HEK293 (cell line): ENCODE data around the gene ARID3A.

ENCODE experiments used
- CTCF ChIA-PET: fragments of 350-600 bp; formaldehyde crosslinking; extraction: SDS; loops from one replicate; lab custom pipeline; 2021; ENCODE audit warnings: antibody characterized with exemption; lab: Yijun Ruan, JAX
- POLR2A ChIA-PET: fragments of 300-600 bp; formaldehyde crosslinking; extraction: SDS; loops from one replicate; lab custom pipeline; 2020; ENCODE audit warnings: antibody characterized with exemption, inconsistent platforms; lab: Yijun Ruan, JAX
- H3K27ac ChIP-seq: fragments of 200-500 bp; sonication (Bioruptor generic); 2 replicates; pipeline ENCODE4 v1.5.1; 2014; ENCODE audit warnings: low read depth, low read length, control low read depth, inconsistent platforms; ENCODE audit errors: extremely low read depth
- H3K36me3 ChIP-seq, 2 experiments: fragments of 200-500 bp in 1 of 2; sonication (Bioruptor generic) in 1 of 2; 1 replicate in 1 of 2; 2 replicates in 1 of 2; pipeline ENCODE4 v1.5.1; 2014 to 2017; ENCODE audit warnings: inconsistent platforms in 2 of 2, low read length in 2 of 2; ENCODE audit not compliant: control insufficient read depth in 2 of 2, insufficient read depth in 1 of 2
- H3K4me1 ChIP-seq: fragments of 200-500 bp; sonication (Bioruptor generic); 2 replicates; pipeline ENCODE4 v1.5.1; 2014; ENCODE audit warnings: mild to moderate bottlenecking, low read length, inconsistent platforms; ENCODE audit not compliant: control insufficient read depth, insufficient read depth
- H3K4me3 ChIP-seq: 2 replicates; pipeline ENCODE4 v1.5.1; 2011; ENCODE audit warnings: low read depth, mild to moderate bottlenecking, control low read depth, low read length, moderate library complexity
- H3K9me3 ChIP-seq: fragments of 200-500 bp; sonication (Bioruptor generic); 2 replicates; pipeline ENCODE4 v1.5.1; 2014; ENCODE audit warnings: low read depth, low read length, inconsistent platforms; ENCODE audit not compliant: control insufficient read depth, insufficient read depth
- BCL11B ChIP-seq: fragments of 450-650 bp; formaldehyde crosslinking; IDR thresholded peaks from 2 replicates; pipeline ENCODE4 v1.5.1; 2016; ENCODE audit warnings: low read depth, missing biosample characterization, missing genetic modification characterization
- EGR2 ChIP-seq: fragments of 450-650 bp; formaldehyde crosslinking; IDR thresholded peaks from 2 replicates; pipeline ENCODE4 v1.5.1; 2016; ENCODE audit warnings: low read depth, missing biosample characterization, missing genetic modification characterization
- MYNN ChIP-seq: fragments of 450-650 bp; formaldehyde crosslinking; IDR thresholded peaks from 2 replicates; pipeline ENCODE4 v1.5.1; 2016; ENCODE audit warnings: missing biosample characterization, missing genetic modification characterization, borderline replicate concordance
- RBAK ChIP-seq: fragments of 450-650 bp; formaldehyde crosslinking; IDR thresholded peaks from 2 replicates; pipeline ENCODE4 v1.5.1; 2016; ENCODE audit warnings: missing biosample characterization, missing genetic modification characterization
- YY2 ChIP-seq: fragments of 450-650 bp; formaldehyde crosslinking; IDR thresholded peaks from 2 replicates; pipeline ENCODE4 v1.5.1; 2016; ENCODE audit warnings: missing biosample characterization, missing genetic modification characterization
- ZBTB17 ChIP-seq: fragments of 450-650 bp; formaldehyde crosslinking; IDR thresholded peaks from 2 replicates; pipeline ENCODE4 v1.5.1; 2016; ENCODE audit warnings: missing biosample characterization, missing genetic modification characterization
- ZBTB8A ChIP-seq: fragments of 450-650 bp; formaldehyde crosslinking; IDR thresholded peaks from 2 replicates; pipeline ENCODE4 v1.5.1; 2016; ENCODE audit warnings: missing biosample characterization, missing genetic modification characterization
- ZFHX2 ChIP-seq: fragments of 450-650 bp; formaldehyde crosslinking; conservative IDR thresholded peaks from 2 replicates; pipeline ENCODE4 v1.5.1; 2016; ENCODE audit warnings: missing biosample characterization, missing genetic modification characterization
- ZNF341 ChIP-seq: fragments of 450-650 bp; formaldehyde crosslinking; IDR thresholded peaks from 2 replicates; pipeline ENCODE4; 2016; ENCODE audit warnings: low read depth, missing biosample characterization, missing genetic modification characterization
- ZNF394 ChIP-seq: fragments of 450-650 bp; formaldehyde crosslinking; IDR thresholded peaks from 2 replicates; pipeline ENCODE4 v1.5.1; 2016; ENCODE audit warnings: missing biosample characterization, missing genetic modification characterization, mild to moderate bottlenecking, moderate library complexity, borderline replicate concordance
- ZNF473 ChIP-seq: fragments of 450-650 bp; formaldehyde crosslinking; IDR thresholded peaks from 2 replicates; pipeline ENCODE4 v1.5.1; 2017; ENCODE audit warnings: missing biosample characterization, missing genetic modification characterization
- ZNF677 ChIP-seq: fragments of 450-650 bp; IDR thresholded peaks from 2 replicates; pipeline ENCODE4 v1.5.0; 2018; ENCODE audit warnings: missing biosample characterization, mild to moderate bottlenecking, missing genetic modification characterization, moderate library complexity
- ZNF785 ChIP-seq: fragments of 450-650 bp; formaldehyde crosslinking; IDR thresholded peaks from 2 replicates; pipeline ENCODE4 v1.5.1; 2016; ENCODE audit warnings: missing biosample characterization, missing genetic modification characterization
- ZXDB ChIP-seq: fragments of 450-650 bp; formaldehyde crosslinking; IDR thresholded peaks from 2 replicates; pipeline ENCODE4 v1.5.1; 2016; ENCODE audit warnings: missing biosample characterization, missing genetic modification characterization
- TF ChIP-seq, protein P1 (sequence below): fragments of 450-650 bp; formaldehyde crosslinking; IDR thresholded peaks from 2 replicates; pipeline ENCODE4 v1.5.1; 2016; ENCODE audit warnings: missing biosample characterization, missing genetic modification characterization
- TF ChIP-seq, protein P2 (sequence below): fragments of 450-650 bp; formaldehyde crosslinking; IDR thresholded peaks from 2 replicates; pipeline ENCODE4 v1.5.1; 2016; ENCODE audit warnings: missing biosample characterization, missing genetic modification characterization
- TF ChIP-seq, protein P3 (sequence below): fragments of 450-650 bp; formaldehyde crosslinking; IDR thresholded peaks from 2 replicates; pipeline ENCODE4 v1.5.1; 2017; ENCODE audit warnings: missing biosample characterization, missing genetic modification characterization
- TF ChIP-seq, protein P4 (sequence below): fragments of 450-650 bp; formaldehyde crosslinking; IDR thresholded peaks from 2 replicates; pipeline ENCODE4 v1.5.1; 2016; ENCODE audit warnings: missing biosample characterization, missing genetic modification characterization
- TF ChIP-seq, protein P5 (sequence below): fragments of 450-650 bp; formaldehyde crosslinking; IDR thresholded peaks from 2 replicates; pipeline ENCODE4 v1.5.1; 2016; ENCODE audit warnings: missing biosample characterization, missing genetic modification characterization
- TF ChIP-seq, protein P6 (sequence below): fragments of 450-650 bp; formaldehyde crosslinking; IDR thresholded peaks from 2 replicates; pipeline ENCODE4 v1.5.1; 2016; ENCODE audit warnings: missing biosample characterization, missing genetic modification characterization

ARID3A gene

DNA sequence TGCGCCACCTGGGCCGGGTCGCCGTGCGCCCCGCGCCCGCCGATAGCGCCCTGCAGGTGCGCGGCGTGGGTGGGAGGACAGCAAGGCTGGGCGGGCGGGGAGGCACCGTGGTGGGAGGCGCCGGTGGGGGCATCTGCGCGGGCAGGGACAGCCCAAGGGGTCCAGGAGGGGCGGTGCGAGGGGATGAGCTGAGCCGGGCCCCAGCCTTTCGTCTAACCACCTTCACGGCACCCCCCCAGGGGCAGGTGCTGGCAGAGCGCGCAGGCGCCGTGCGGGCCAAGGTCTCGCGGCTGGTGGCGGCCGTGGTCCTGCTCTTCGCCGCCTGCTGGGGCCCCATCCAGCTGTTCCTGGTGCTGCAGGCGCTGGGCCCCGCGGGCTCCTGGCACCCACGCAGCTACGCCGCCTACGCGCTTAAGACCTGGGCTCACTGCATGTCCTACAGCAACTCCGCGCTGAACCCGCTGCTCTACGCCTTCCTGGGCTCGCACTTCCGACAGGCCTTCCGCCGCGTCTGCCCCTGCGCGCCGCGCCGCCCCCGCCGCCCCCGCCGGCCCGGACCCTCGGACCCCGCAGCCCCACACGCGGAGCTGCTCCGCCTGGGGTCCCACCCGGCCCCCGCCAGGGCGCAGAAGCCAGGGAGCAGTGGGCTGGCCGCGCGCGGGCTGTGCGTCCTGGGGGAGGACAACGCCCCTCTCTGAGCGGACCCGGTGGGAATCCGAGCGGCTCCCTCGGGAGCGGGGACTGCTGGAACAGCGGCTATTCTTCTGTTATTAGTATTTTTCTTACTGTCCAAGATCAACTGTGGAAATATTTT is 5.6 kb upstream of the ARID3A start:
- Histone ChIP-seq H3K27ac (no peak overlapping the region), H3K9me3 (no peaks in the 10 kb centered on the region), H3K36me3 (no peaks in the 10 kb centered on the region), H3K4me1 (peaks cover 2% of the 10 kb centered on the region; the same call in 1 of the 2 replicates), H3K4me3 (peak overlapping the region; percentile 38)
- POLR2A ChIA-PET = no interaction called here
- CTCF ChIA-PET = interaction anchor here (0.5 to 5.8 kb wide), 7 partner anchors 55 to 320 kb away, joined by 3 to 116 read pairs (median 3); partner anchors contain the start of gene WDR18
- TF ChIP-seq EGR2 (tag by site-specific recombination) = peak; percentile 76
- peak; percentile 44; the same call in 1 of the 2 replicates for TF ChIP-seq ZXDB (tag by site-specific recombination)
- TF ChIP-seq ZFHX2 = peak; percentile 92
- TF ChIP-seq BCL11B (tag by site-specific recombination) = no peak
- TF ChIP-seq ZNF341 (tag by site-specific recombination) = peak; percentile 65
- peak; percentile 83 for TF ChIP-seq ZBTB8A (tag by site-specific recombination)
- TF ChIP-seq, protein P1, sequence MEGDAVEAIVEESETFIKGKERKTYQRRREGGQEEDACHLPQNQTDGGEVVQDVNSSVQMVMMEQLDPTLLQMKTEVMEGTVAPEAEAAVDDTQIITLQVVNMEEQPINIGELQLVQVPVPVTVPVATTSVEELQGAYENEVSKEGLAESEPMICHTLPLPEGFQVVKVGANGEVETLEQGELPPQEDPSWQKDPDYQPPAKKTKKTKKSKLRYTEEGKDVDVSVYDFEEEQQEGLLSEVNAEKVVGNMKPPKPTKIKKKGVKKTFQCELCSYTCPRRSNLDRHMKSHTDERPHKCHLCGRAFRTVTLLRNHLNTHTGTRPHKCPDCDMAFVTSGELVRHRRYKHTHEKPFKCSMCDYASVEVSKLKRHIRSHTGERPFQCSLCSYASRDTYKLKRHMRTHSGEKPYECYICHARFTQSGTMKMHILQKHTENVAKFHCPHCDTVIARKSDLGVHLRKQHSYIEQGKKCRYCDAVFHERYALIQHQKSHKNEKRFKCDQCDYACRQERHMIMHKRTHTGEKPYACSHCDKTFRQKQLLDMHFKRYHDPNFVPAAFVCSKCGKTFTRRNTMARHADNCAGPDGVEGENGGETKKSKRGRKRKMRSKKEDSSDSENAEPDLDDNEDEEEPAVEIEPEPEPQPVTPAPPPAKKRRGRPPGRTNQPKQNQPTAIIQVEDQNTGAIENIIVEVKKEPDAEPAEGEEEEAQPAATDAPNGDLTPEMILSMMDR (tag by site-specific recombination) = peak; percentile 40
- TF ChIP-seq RBAK (tag by site-specific recombination) = no peak
- TF ChIP-seq MYNN (tag by site-specific recombination) = no peak
- TF ChIP-seq ZNF785 (tag by site-specific recombination) = no peak
- TF ChIP-seq ZNF677 (tag by site-specific recombination) = no peak
- TF ChIP-seq YY2 = no peak
- no peak for TF ChIP-seq ZBTB17
- TF ChIP-seq, protein P2, sequence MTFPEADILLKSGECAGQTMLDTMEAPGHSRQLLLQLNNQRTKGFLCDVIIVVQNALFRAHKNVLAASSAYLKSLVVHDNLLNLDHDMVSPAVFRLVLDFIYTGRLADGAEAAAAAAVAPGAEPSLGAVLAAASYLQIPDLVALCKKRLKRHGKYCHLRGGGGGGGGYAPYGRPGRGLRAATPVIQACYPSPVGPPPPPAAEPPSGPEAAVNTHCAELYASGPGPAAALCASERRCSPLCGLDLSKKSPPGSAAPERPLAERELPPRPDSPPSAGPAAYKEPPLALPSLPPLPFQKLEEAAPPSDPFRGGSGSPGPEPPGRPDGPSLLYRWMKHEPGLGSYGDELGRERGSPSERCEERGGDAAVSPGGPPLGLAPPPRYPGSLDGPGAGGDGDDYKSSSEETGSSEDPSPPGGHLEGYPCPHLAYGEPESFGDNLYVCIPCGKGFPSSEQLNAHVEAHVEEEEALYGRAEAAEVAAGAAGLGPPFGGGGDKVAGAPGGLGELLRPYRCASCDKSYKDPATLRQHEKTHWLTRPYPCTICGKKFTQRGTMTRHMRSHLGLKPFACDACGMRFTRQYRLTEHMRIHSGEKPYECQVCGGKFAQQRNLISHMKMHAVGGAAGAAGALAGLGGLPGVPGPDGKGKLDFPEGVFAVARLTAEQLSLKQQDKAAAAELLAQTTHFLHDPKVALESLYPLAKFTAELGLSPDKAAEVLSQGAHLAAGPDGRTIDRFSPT (tag by site-specific recombination) = peak; percentile 10; the same call in 1 of the 2 replicates
- TF ChIP-seq, protein P3, sequence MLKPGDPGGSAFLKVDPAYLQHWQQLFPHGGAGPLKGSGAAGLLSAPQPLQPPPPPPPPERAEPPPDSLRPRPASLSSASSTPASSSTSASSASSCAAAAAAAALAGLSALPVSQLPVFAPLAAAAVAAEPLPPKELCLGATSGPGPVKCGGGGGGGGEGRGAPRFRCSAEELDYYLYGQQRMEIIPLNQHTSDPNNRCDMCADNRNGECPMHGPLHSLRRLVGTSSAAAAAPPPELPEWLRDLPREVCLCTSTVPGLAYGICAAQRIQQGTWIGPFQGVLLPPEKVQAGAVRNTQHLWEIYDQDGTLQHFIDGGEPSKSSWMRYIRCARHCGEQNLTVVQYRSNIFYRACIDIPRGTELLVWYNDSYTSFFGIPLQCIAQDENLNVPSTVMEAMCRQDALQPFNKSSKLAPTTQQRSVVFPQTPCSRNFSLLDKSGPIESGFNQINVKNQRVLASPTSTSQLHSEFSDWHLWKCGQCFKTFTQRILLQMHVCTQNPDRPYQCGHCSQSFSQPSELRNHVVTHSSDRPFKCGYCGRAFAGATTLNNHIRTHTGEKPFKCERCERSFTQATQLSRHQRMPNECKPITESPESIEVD (tag by site-specific recombination) = no peak
- TF ChIP-seq, protein P4, sequence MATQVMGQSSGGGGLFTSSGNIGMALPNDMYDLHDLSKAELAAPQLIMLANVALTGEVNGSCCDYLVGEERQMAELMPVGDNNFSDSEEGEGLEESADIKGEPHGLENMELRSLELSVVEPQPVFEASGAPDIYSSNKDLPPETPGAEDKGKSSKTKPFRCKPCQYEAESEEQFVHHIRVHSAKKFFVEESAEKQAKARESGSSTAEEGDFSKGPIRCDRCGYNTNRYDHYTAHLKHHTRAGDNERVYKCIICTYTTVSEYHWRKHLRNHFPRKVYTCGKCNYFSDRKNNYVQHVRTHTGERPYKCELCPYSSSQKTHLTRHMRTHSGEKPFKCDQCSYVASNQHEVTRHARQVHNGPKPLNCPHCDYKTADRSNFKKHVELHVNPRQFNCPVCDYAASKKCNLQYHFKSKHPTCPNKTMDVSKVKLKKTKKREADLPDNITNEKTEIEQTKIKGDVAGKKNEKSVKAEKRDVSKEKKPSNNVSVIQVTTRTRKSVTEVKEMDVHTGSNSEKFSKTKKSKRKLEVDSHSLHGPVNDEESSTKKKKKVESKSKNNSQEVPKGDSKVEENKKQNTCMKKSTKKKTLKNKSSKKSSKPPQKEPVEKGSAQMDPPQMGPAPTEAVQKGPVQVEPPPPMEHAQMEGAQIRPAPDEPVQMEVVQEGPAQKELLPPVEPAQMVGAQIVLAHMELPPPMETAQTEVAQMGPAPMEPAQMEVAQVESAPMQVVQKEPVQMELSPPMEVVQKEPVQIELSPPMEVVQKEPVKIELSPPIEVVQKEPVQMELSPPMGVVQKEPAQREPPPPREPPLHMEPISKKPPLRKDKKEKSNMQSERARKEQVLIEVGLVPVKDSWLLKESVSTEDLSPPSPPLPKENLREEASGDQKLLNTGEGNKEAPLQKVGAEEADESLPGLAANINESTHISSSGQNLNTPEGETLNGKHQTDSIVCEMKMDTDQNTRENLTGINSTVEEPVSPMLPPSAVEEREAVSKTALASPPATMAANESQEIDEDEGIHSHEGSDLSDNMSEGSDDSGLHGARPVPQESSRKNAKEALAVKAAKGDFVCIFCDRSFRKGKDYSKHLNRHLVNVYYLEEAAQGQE = no peak
- TF ChIP-seq, protein P5, sequence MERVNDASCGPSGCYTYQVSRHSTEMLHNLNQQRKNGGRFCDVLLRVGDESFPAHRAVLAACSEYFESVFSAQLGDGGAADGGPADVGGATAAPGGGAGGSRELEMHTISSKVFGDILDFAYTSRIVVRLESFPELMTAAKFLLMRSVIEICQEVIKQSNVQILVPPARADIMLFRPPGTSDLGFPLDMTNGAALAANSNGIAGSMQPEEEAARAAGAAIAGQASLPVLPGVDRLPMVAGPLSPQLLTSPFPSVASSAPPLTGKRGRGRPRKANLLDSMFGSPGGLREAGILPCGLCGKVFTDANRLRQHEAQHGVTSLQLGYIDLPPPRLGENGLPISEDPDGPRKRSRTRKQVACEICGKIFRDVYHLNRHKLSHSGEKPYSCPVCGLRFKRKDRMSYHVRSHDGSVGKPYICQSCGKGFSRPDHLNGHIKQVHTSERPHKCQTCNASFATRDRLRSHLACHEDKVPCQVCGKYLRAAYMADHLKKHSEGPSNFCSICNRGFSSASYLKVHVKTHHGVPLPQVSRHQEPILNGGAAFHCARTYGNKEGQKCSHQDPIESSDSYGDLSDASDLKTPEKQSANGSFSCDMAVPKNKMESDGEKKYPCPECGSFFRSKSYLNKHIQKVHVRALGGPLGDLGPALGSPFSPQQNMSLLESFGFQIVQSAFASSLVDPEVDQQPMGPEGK (tag by site-specific recombination) = peak; percentile 66
- peak; percentile 74 for TF ChIP-seq ZNF394 (tag by site-specific recombination)
- TF ChIP-seq, protein P6, sequence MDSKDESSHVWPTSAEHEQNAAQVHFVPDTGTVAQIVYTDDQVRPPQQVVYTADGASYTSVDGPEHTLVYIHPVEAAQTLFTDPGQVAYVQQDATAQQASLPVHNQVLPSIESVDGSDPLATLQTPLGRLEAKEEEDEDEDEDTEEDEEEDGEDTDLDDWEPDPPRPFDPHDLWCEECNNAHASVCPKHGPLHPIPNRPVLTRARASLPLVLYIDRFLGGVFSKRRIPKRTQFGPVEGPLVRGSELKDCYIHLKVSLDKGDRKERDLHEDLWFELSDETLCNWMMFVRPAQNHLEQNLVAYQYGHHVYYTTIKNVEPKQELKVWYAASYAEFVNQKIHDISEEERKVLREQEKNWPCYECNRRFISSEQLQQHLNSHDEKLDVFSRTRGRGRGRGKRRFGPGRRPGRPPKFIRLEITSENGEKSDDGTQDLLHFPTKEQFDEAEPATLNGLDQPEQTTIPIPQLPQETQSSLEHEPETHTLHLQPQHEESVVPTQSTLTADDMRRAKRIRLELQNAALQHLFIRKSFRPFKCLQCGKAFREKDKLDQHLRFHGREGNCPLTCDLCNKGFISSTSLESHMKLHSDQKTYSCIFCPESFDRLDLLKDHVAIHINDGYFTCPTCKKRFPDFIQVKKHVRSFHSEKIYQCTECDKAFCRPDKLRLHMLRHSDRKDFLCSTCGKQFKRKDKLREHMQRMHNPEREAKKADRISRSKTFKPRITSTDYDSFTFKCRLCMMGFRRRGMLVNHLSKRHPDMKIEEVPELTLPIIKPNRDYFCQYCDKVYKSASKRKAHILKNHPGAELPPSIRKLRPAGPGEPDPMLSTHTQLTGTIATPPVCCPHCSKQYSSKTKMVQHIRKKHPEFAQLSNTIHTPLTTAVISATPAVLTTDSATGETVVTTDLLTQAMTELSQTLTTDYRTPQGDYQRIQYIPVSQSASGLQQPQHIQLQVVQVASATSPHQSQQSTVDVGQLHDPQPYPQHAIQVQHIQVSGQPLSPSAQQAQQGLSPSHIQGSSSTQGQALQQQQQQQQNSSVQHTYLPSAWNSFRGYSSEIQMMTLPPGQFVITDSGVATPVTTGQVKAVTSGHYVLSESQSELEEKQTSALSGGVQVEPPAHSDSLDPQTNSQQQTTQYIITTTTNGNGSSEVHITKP (tag by site-specific recombination) = peak; percentile 74
- TF ChIP-seq ZNF473 (tag by site-specific recombination) = no peak
